GM21717 (cell line): ENCODE results near the gene DIAPH1.
"Not testable (repeated sequence)": the region's sequence is repeated elsewhere in the genome, so short reads cannot be mapped to it uniquely, and the experiment has no call there.

Experiments
- ATAC-seq: cut with Tn5 transposase; IDR thresholded peaks from one replicate; pipeline ENCODE4 v1.9.1; 2021; ENCODE audit warnings: mild to moderate bottlenecking, moderate library complexity; ENCODE audit not compliant: unreplicated experiment

DIAPH1 gene

GRCh38 chr5:141613344-141613743, 5.5 kb downstream of the DIAPH1 start:
- ATAC-seq: no peak

GRCh38 chr5:141611289-141611688, 7.5 kb downstream of the DIAPH1 start:
- ATAC-seq: no peak

GRCh38 chr5:141609921-141610320, 8.9 kb downstream of the DIAPH1 start:
- not testable (repeated sequence) for ATAC-seq

GRCh38 chr5:141609044-141609443, 9.8 kb downstream of the DIAPH1 start:
- ATAC-seq: no peak

GRCh38 chr5:141608557-141608956, 10.2 kb downstream of the DIAPH1 start:
- ATAC-seq: no peak

- no peak for ATAC-seq
These were observed 10.8 kb downstream of the DIAPH1 start for GRCh38 chr5:141608046-141608445.

GRCh38 chr5:141605523-141606277, 13.1 kb downstream of the DIAPH1 start:
- peak; percentile 98 for ATAC-seq

GRCh38 chr5:141603923-141604717, 14.7 kb downstream of the DIAPH1 start:
- no peak for ATAC-seq

GRCh38 chr5:141602606-141603005, 16.2 kb downstream of the DIAPH1 start:
- ATAC-seq: no peak

- no peak for ATAC-seq
These were observed 20.1 kb downstream of the DIAPH1 start for GRCh38 chr5:141598391-141599345.

- no peak for ATAC-seq
These were observed 21.0 kb downstream of the DIAPH1 start for GRCh38 chr5:141597814-141598213.

GRCh38 chr5:141597394-141597793, 21.4 kb downstream of the DIAPH1 start:
- peak; percentile 54 for ATAC-seq

GRCh38 chr5:141596867-141597266, 21.9 kb downstream of the DIAPH1 start:
- no peak for ATAC-seq

GRCh38 chr5:141590127-141590526, 28.7 kb downstream of the DIAPH1 start:
- no peak for ATAC-seq

GRCh38 chr5:141586246-141586645, 32.6 kb downstream of the DIAPH1 start:
- no peak for ATAC-seq

- no peak for ATAC-seq
These were observed 33.2 kb downstream of the DIAPH1 start for GRCh38 chr5:141585594-141585993.

GRCh38 chr5:141574122-141574510, 44.7 kb downstream of the DIAPH1 start:
- ATAC-seq: no peak

GRCh38 chr5:141573489-141574121, 45.2 kb downstream of the DIAPH1 start:
- no peak for ATAC-seq

- no peak for ATAC-seq
These were observed 48.1 kb downstream of the DIAPH1 start for GRCh38 chr5:141570655-141571054.

- no peak for ATAC-seq
These were observed 51.2 kb downstream of the DIAPH1 start for GRCh38 chr5:141567513-141568117.
